ENCODE measurements around the gene MICAL2. TPM values are rescaled to one million over a fixed set of nuclear protein-coding genes. Genes with fewer than 3 reads are reported as not detected.
A peak's percentile ranks its signal among the peaks of the same experiment; 100 is the strongest.

The MICAL2 gene
- total RNA-seq, 1 experiment from 2014 or later: 247 TPM

DNA sequence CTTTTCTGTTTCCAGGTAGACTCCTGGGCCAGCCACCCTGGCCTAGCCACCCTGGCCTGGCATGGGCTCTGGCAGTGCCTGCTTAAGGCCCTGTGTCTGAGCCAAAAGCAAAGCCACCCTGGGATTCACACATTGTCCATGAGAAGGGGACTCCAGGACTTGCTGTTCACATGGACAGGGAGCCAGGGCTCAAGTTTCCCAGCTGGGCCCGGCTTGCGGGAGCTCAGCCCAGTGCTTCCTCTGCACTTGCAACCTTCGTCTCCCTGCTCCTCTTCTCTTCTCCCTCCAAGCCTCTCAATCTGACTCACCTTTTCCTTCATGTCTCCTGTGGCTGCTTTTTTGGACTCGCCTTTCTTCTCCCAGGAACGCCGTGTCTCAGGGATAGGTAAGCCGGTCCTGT is 130.3 kb downstream of the MICAL2 start:
- H3K36me3 Mint-ChIP-seq (ENCODE audit: insufficient read depth, unreplicated experiment): peaks cover 90% of the 10 kb centered on the region
- ChIA-PET CTCF (no interaction called here), POLR2A (no interaction called here)
- BruUV-seq (replicated peaks): no TSS peak
- no peak for DNase-seq
- Histone ChIP-seq H3K27me3 (replicated peaks; ENCODE audit: control insufficient read depth, insufficient read depth, low read length) (no peaks in the 10 kb centered on the region), H3K4me3 (ENCODE audit: low read depth, low read length) (no peak overlapping the region), H3K4me1 (peaks cover 34% of the 10 kb centered on the region), H3K9me3 (no peaks in the 10 kb centered on the region), H3K36me3 (ENCODE audit: control insufficient read depth, insufficient read depth, low read length) (0 out of 2 replicates have a peak, but pooled peaks cover 3% of the 10 kb centered on the region)
- TF ChIP-seq, protein P1, sequence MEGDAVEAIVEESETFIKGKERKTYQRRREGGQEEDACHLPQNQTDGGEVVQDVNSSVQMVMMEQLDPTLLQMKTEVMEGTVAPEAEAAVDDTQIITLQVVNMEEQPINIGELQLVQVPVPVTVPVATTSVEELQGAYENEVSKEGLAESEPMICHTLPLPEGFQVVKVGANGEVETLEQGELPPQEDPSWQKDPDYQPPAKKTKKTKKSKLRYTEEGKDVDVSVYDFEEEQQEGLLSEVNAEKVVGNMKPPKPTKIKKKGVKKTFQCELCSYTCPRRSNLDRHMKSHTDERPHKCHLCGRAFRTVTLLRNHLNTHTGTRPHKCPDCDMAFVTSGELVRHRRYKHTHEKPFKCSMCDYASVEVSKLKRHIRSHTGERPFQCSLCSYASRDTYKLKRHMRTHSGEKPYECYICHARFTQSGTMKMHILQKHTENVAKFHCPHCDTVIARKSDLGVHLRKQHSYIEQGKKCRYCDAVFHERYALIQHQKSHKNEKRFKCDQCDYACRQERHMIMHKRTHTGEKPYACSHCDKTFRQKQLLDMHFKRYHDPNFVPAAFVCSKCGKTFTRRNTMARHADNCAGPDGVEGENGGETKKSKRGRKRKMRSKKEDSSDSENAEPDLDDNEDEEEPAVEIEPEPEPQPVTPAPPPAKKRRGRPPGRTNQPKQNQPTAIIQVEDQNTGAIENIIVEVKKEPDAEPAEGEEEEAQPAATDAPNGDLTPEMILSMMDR (IDR thresholded peaks at IDR 0.05; ENCODE audit: insufficient read depth in 1 of 2, low read depth in 1 of 2, low read length in 1 of 2, severe bottlenecking in 1 of 2, unreplicated experiment in 1 of 2): no peak
- H3K27me3 Mint-ChIP-seq (ENCODE audit: insufficient read depth, unreplicated experiment): no peaks in the 10 kb centered on the region
- H3K4me3 Mint-ChIP-seq (ENCODE audit: unreplicated experiment): no peak overlapping the region
- intact Hi-C loops (cut with micrococcal nuclease; ENCODE audit: unreplicated experiment): no loop called here
- peaks cover 36% of the 10 kb centered on the region for H3K4me1 Mint-ChIP-seq (ENCODE audit: low read depth, unreplicated experiment)
- no peaks in the 10 kb centered on the region for H3K9me3 Mint-ChIP-seq (ENCODE audit: unreplicated experiment)
- peak overlapping the region; percentile 54 for H3K27ac Mint-ChIP-seq (ENCODE audit: unreplicated experiment)

DNA sequence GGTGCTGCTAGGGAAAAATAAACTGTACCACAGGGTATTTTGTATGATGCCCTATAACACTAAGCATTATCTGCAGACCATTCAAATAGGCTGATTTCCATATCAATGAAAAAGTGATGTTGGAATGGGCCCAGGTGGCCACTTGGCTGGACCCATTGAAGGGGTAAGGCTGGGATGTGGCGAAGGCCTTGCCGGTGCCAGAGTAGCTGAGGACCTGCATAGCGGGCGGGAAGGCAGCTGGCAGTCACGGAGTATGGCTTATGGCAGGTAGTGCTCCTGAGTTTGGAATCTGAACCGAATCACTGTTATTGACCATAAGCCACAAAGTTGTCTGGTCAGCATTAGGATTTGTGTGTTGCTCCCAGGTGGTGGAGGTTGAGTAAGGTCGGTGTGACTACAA is 131.0 kb downstream of the MICAL2 start:
- ChIA-PET CTCF (no interaction called here), POLR2A (no interaction called here)
- no peaks in the 10 kb centered on the region for H3K27me3 ChIP-seq (replicated peaks; ENCODE audit: control insufficient read depth, insufficient read depth, low read length)
- no peak overlapping the region for H3K4me3 Mint-ChIP-seq (ENCODE audit: unreplicated experiment)
- no peak for DNase-seq
- no peaks in the 10 kb centered on the region for H3K27me3 Mint-ChIP-seq (ENCODE audit: insufficient read depth, unreplicated experiment)
- TF ChIP-seq, protein P1 (IDR thresholded peaks at IDR 0.05; ENCODE audit: insufficient read depth in 1 of 2, low read depth in 1 of 2, low read length in 1 of 2, severe bottlenecking in 1 of 2, unreplicated experiment in 1 of 2): no peak
- no TSS peak for BruUV-seq (replicated peaks)
- H3K9me3 Mint-ChIP-seq (ENCODE audit: unreplicated experiment): no peaks in the 10 kb centered on the region
- peaks cover 34% of the 10 kb centered on the region for H3K4me1 ChIP-seq
- H3K4me1 Mint-ChIP-seq (ENCODE audit: low read depth, unreplicated experiment): peaks cover 29% of the 10 kb centered on the region
- intact Hi-C loops (cut with micrococcal nuclease; ENCODE audit: unreplicated experiment): no loop called here
- H3K27ac Mint-ChIP-seq (ENCODE audit: unreplicated experiment): peak overlapping the region; percentile 54
- H3K36me3 ChIP-seq (ENCODE audit: control insufficient read depth, insufficient read depth, low read length): 0 out of 2 replicates have a peak, but pooled peaks cover 2% of the 10 kb centered on the region
- H3K9me3 ChIP-seq: no peaks in the 10 kb centered on the region
- peaks cover 92% of the 10 kb centered on the region for H3K36me3 Mint-ChIP-seq (ENCODE audit: insufficient read depth, unreplicated experiment)
- no peak overlapping the region for H3K4me3 ChIP-seq (ENCODE audit: low read depth, low read length)

GRCh38 chr11:12241971-12242672 is 131.7 kb downstream of the MICAL2 start:
- H3K27ac Mint-ChIP-seq (ENCODE audit: unreplicated experiment): peak overlapping the region; percentile 88
- Histone ChIP-seq H3K36me3 (ENCODE audit: control insufficient read depth, insufficient read depth, low read length) (0 out of 2 replicates have a peak, but pooled peaks cover 2% of the 10 kb centered on the region), H3K27me3 (replicated peaks; ENCODE audit: control insufficient read depth, insufficient read depth, low read length) (no peaks in the 10 kb centered on the region), H3K9me3 (no peaks in the 10 kb centered on the region), H3K4me3 (ENCODE audit: low read depth, low read length) (no peak overlapping the region), H3K4me1 (peaks cover 36% of the 10 kb centered on the region)
- ChIA-PET CTCF (no interaction called here), POLR2A (no interaction called here)
- H3K9me3 Mint-ChIP-seq (ENCODE audit: unreplicated experiment): no peaks in the 10 kb centered on the region
- BruUV-seq (replicated peaks): no TSS peak
- H3K4me1 Mint-ChIP-seq (ENCODE audit: low read depth, unreplicated experiment): peaks cover 23% of the 10 kb centered on the region
- DNase-seq: no peak
- peaks cover 88% of the 10 kb centered on the region for H3K36me3 Mint-ChIP-seq (ENCODE audit: insufficient read depth, unreplicated experiment)
- intact Hi-C loops (cut with micrococcal nuclease; ENCODE audit: unreplicated experiment): no loop called here
- TF ChIP-seq, protein P1 (IDR thresholded peaks at IDR 0.05; ENCODE audit: insufficient read depth in 1 of 2, low read depth in 1 of 2, low read length in 1 of 2, severe bottlenecking in 1 of 2, unreplicated experiment in 1 of 2): no peak
- H3K27me3 Mint-ChIP-seq (ENCODE audit: insufficient read depth, unreplicated experiment): no peaks in the 10 kb centered on the region
- H3K4me3 Mint-ChIP-seq (ENCODE audit: unreplicated experiment): no peak overlapping the region

All from Caco-2 (cell line).